DMS 273 (cell line): ENCODE results near the gene CCDC158.
"Not testable (repeated sequence)": the region's sequence is repeated elsewhere in the genome, so short reads cannot be mapped to it uniquely, and the experiment has no call there.

ENCODE experiments used
- DNase-seq: peaks from one replicate; lab custom pipeline; 2025; ENCODE audit not compliant: unreplicated experiment; lab: John Stamatoyannopoulos, UW

The CCDC158 gene

GRCh38 chr4:76312457-76312856 is 108.5 kb downstream of the CCDC158 start:
- no peak for DNase-seq

- DNase-seq: peak; percentile 71
Observed at GRCh38 chr4:76311896-76312331, 109.0 kb downstream of the CCDC158 start.

GRCh38 chr4:76310683-76311082 is 110.3 kb downstream of the CCDC158 start:
- DNase-seq: peak; percentile 52

GRCh38 chr4:76309939-76310550 is 110.9 kb downstream of the CCDC158 start:
- peak; percentile 14 for DNase-seq

GRCh38 chr4:76308548-76308947 is 112.4 kb downstream of the CCDC158 start:
- peak; percentile 44 for DNase-seq

GRCh38 chr4:76307660-76308014 is 113.3 kb downstream of the CCDC158 start:
- DNase-seq: peak; percentile 77

GRCh38 chr4:76306882-76307659 is 113.9 kb downstream of the CCDC158 start:
- peak; percentile 78 for DNase-seq

GRCh38 chr4:76305971-76306881 is 114.7 kb downstream of the CCDC158 start, which contains the start of gene STBD1:
Gene STBD1, plus strand, starts transcription at chr4:76306733. Its CDS starts 37 bp downstream, at chr4:76306770.
- DNase-seq: peak; percentile 75

- DNase-seq: no peak
Observed at GRCh38 chr4:76305033-76305687, 115.8 kb downstream of the CCDC158 start.

- DNase-seq: no peak
Observed at GRCh38 chr4:76302826-76303438, 118.0 kb downstream of the CCDC158 start.

- no peak for DNase-seq
Observed at GRCh38 chr4:76301775-76302162, 119.2 kb downstream of the CCDC158 start.

GRCh38 chr4:76301068-76301774 is 119.7 kb downstream of the CCDC158 start:
- peak; percentile 28 for DNase-seq

- DNase-seq: no peak
Observed at GRCh38 chr4:76300012-76300411, 120.9 kb downstream of the CCDC158 start.

GRCh38 chr4:76298227-76298626 is 122.7 kb downstream of the CCDC158 start:
- DNase-seq: no peak

GRCh38 chr4:76296286-76296820 is 124.6 kb downstream of the CCDC158 start:
- no peak for DNase-seq

- no peak for DNase-seq
Observed at GRCh38 chr4:76293772-76294171, 127.2 kb downstream of the CCDC158 start.

- no peak for DNase-seq
Observed at GRCh38 chr4:76292730-76293129, 128.2 kb downstream of the CCDC158 start.

- not testable (repeated sequence) for DNase-seq
Observed at GRCh38 chr4:76287811-76288210, 133.1 kb downstream of the CCDC158 start.

GRCh38 chr4:76283900-76284299 is 137.0 kb downstream of the CCDC158 start:
- DNase-seq: no peak
